Psoas muscle (tissue), 8 donors: ENCODE measurements around the gene INTS15. TPM values are rescaled to one million over a fixed set of nuclear protein-coding genes. Genes with fewer than 3 reads are reported as not detected.

Source experiments
- ATAC-seq, 4 donors: fragments of 200-7000 bp; cut with Tn5 transposase; one replicate each; pipeline ENCODE4 v1.9.1; 2020; ENCODE audit warnings: moderate library complexity in 3 of 4, mild to moderate bottlenecking in 2 of 4
- DNase-seq, 2 donors: peaks; one replicate each; pipeline ENCODE4 v3.0.0-alpha.2; 2020
- H3K27ac ChIP-seq: fragments of 200-600 bp; one replicate; pipeline ENCODE4 v1.8.0; 2022
- H3K27me3 ChIP-seq, 3 donors: fragments of 200-600 bp in 1 of 3; one replicate each; pipeline versions ENCODE4 v1.6.1 to v1.8.0; 2013 to 2022; ENCODE audit warnings: low read length in 2 of 3, mild to moderate bottlenecking in 2 of 3, moderate library complexity in 1 of 3; ENCODE audit not compliant: insufficient read depth in 3 of 3
- H3K36me3 ChIP-seq, 2 donors: fragments of 200-600 bp in 1 of 2; one replicate each; pipeline versions ENCODE4 v1.6.1 to v1.8.0; 2013 to 2022; ENCODE audit warnings: low read depth in 1 of 2, mild to moderate bottlenecking in 1 of 2, moderate library complexity in 1 of 2; ENCODE audit not compliant: insufficient read depth in 1 of 2
- H3K4me1 ChIP-seq: fragments of 200-600 bp; one replicate; pipeline ENCODE4 v1.8.0; 2022
- H3K4me3 ChIP-seq: fragments of 200-600 bp; one replicate; pipeline ENCODE4 v1.8.0; 2022; ENCODE audit warnings: mild to moderate bottlenecking
- H3K9me3 ChIP-seq: fragments of 200-600 bp; one replicate; pipeline ENCODE4 v1.8.0; 2022
- CTCF ChIP-seq: fragments of 200-600 bp; IDR thresholded peaks from one replicate; pipeline ENCODE4 v1.8.0; 2022; ENCODE audit warnings: antibody characterized with exemption
- WGBS, 3 donors: extraction: QIAGEN DNeasy Blood & Tissue Kit; methylation state at CpG; one replicate each; pipeline versions ENCODE4 v1.1.6 to v1.1.7; 2013; 5-methylcytosine and 5-hydroxymethylcytosine counted together
- intact Hi-C, 2 donors: fragments of 100-400 bp; cut with DNase I; formaldehyde crosslinking; loops; one replicate each; pipeline versions ENCODE4 v1.11.0 to v1.14.2; 2022
- long read RNA-seq, 2 donors: library from polyadenylated mRNA; unstranded; transcript quantifications; one replicate each; pipeline ENCODE4 v2.0.0, GENCODE V29; 2021
- polyA plus RNA-seq, 3 donors: library from polyadenylated mRNA; stranded (reverse); fragments of 200-250 nt; gene quantifications; one replicate each; pipeline ENCODE4 v1.2.3, GENCODE V29; 2013
- total RNA-seq, 4 donors: library from RNA; stranded (reverse); fragmentation: NEBNext Ultra II Directional in 2 of 4; extraction: Animal tissue kit (Norgen Biotek cat#: 25700) in 2 of 4; gene quantifications; one replicate each; pipeline versions ENCODE4 v1.2.1 to v1.2.4, GENCODE V29; 2021 to 2023
- donor health status: healthy with polysubstance abuse.
- donor health status: DM: no; HTN: no; CAD: no; lungs with moderate emphysema.
- donor health status: Bipolar disorder and iron deficiency.
- donor health status: healthy.
- donor health status: DM: yes; HTN: yes; CAD: no.
- donor health status: DM: no; HTN: no; CAD: no.
- donor health status: DM: no; HTN: no; CAD: no.
- donor health status: DM: yes; HTN: yes; CAD: no.

INTS15 gene
- total RNA-seq: 10 to 100 TPM; 14.1 to 26.3 (median 21.3) TPM
- polyA plus RNA-seq: 10 to 100 TPM; 20.3 to 46.0 (median 25.6) TPM
- long read RNA-seq, donor 1, transcript C7orf26-201 (6 exons, 2,182 nt): major isoform, 7 of 34 reads
- long read RNA-seq, donor 1, partial matches to known transcripts: 2 of 34 reads
- long read RNA-seq, donor 1, other reads (novel, unspliced or antisense): 25 of 34 reads
- long read RNA-seq, donor 2, transcript C7orf26-201 (6 exons, 2,182 nt): major isoform, 13 of 26 reads
- long read RNA-seq, donor 2, partial matches to known transcripts: 3 of 26 reads
- long read RNA-seq, donor 2, other reads (novel, unspliced or antisense): 10 of 26 reads

DNA sequence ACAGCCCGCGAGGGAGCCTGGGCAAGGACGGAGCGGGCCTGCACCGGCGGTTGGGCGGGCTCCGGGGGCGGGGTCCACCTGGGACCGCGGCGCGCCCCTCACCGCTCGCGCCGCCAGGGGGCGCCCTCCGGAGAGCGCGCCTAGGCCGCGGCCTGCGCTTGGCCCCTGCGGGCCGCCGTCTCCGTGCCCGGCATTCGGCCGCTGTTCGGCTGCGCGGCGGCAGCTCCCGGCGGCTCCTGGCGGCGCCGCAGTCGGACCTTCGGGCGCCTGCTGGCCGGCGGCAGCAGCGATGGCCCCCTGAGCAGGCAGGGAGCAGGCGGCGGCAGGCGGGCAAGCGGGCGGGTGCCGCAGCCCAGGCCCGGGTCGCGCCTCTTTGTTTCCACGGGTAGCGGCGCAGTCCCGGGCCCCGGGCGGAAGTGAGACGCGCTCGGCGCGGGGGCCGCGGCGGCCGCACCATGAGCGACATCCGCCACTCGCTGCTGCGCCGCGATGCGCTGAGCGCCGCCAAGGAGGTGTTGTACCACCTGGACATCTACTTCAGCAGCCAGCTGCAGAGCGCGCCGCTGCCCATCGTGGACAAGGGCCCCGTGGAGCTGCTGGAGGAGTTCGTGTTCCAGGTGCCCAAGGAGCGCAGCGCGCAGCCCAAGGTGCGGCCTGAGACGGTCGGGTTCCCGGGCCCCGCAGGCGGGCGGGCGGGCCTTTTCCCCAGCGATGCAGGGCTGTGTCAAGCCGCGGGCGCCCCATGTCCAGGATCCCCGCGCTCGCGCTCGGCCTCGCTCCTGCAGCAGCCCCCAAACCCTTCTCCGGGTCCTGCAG is at the start of gene INTS15:
Gene INTS15 (plus strand): TSS at position 193 of the 816 bp plus-strand sequence. CDS start 263 bp downstream, at position 456.
- H3K27me3 ChIP-seq: no peaks in the 10 kb centered on the region
- 0 to 1% (median 0%) methylated on average over 68 to 107 of the region's 107 CpGs for WGBS, 3 donors
- intact Hi-C loops: loop anchor here in 1 of 2 donors (2.0 kb wide), 1 partner anchor 49 kb away; no protein-coding TSS in a partner anchor
- H3K36me3 ChIP-seq: peaks cover 6 to 82% of the 10 kb centered on the region in 2 donors
- peaks cover 14% of the 10 kb centered on the region for H3K4me1 ChIP-seq
- peak; percentile 89 to 98 (median 96) for ATAC-seq
- H3K9me3 ChIP-seq: no peaks in the 10 kb centered on the region
- H3K27ac ChIP-seq: peak within 1 kb of the TSS; percentile 89
- peak; percentile 83 to 89 for DNase-seq
- H3K4me3 ChIP-seq: peak within 1 kb of the TSS; percentile 97
- peak; percentile 95 for TF ChIP-seq CTCF

DNA sequence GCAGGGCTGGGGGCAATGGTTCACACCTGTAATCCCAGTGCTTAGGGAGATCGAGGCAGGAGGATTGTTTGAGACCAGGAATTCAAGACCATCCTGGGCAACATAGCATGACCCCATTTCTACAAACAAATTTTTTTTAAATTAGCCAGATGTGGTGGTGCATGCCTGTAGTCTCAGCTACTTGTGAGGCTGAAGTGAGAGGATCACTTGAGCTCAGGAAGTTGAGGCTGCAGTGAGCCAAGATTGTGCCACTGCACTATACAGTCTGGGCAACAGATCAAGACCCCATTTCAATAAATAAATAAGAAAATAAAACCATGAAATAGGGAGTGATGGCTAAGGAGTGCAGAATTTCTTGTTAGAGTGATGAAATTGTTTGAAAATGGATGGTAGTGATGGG is 47.5 kb upstream of the INTS15 start:
- intact Hi-C loops: no loop called here
- Histone ChIP-seq H3K4me3 (no peak overlapping the region), H3K9me3 (no peaks in the 10 kb centered on the region), H3K27ac (no peak overlapping the region), H3K27me3 (peaks cover 0 to 16% (median 4%) of the 10 kb centered on the region in 3 donors), H3K36me3 (no peaks in the 10 kb centered on the region), H3K4me1 (no peaks in the 10 kb centered on the region)
- WGBS, 3 donors: 73 to 91% (median 91%) methylated on average over 1 of the region's 1 CpG
- DNase-seq (no peak), ATAC-seq (no peak)
- TF ChIP-seq CTCF: no peak

DNA sequence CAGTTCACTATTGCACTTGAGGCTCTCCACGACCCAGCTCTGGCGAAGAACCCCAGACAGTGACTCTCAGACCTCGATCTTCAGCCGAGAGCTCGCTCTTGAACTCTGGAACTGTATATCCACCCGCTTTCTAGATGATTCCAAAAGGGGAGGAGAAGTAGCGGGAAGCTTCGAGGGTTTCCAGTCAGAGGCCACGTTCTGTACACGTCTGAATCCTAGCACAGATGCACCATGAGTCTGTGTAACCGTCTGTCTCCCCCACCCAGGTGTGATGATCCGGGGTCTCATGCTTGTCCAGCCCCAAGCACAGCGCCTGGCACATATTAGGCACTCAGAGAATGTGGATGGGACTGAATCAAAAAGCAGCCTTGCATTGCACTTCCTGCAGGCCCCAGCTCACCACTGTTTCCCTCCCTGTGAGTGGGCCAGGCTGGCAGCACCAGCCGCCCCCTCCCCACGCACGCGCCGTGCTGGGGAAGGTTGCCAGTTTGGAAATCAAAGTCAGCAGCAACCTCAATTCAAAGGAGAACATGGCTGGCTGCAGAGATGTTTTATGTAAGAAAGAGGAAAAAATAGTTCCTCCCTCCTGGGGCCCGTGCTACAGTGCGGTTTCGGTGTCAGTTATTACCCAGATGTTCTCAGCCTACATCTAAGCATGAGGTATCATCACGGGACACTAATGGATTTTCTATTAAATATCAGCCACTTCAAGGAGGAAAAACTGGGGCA is 44.3 kb upstream of the INTS15 start:
- no peak for TF ChIP-seq CTCF
- Histone ChIP-seq H3K9me3 (no peaks in the 10 kb centered on the region), H3K27me3 (peaks cover 0 to 2% (median 0%) of the 10 kb centered on the region in 3 donors), H3K36me3 (no peaks in the 10 kb centered on the region), H3K27ac (no peak overlapping the region), H3K4me3 (no peak overlapping the region), H3K4me1 (no peaks in the 10 kb centered on the region)
- ATAC-seq (no peak), DNase-seq (no peak)
- WGBS, 3 donors: 72 to 77% (median 76%) methylated on average over 22 of the region's 22 CpGs
- intact Hi-C loops: no loop called here

DNA sequence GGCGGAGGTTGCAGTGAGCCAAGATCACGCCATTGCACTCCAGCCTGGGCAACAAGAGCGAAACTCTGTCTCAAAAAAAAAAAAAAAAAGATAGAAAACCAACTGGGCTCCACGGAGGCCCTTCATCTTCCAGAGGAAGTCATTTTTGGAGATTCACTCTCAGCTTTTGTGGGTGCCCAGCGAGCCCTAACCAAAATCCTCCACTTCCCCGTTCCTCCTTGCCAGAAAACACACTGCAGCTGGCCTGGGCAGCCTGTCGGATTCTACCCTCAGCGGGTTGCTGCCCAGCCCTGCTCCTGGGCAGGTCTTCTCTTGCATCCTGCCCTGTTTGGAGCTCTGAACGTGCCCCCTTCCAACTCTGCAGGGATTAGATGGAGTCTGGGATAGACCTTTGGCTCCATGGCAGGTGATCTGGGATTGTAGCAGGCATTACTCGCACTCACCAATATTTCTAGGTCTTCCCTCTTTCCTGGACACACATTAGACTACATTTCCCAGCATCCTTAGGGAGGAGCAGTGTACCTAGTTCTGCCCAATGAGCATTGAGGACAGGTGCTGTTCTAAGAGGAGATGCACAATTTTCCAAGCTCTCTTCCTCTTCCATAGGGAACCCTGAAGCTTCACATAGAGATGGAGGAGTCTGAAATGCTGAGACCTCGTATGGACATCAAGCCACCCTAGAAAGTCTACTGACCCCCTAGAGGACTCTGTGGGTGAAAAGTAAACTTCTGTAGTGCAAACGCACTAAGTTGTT is 43.1 kb upstream of the INTS15 start:
- H3K9me3 ChIP-seq: no peaks in the 10 kb centered on the region
- no peaks in the 10 kb centered on the region for H3K36me3 ChIP-seq
- DNase-seq (no peak), ATAC-seq (no peak)
- no peaks in the 10 kb centered on the region for H3K27me3 ChIP-seq
- H3K4me3 ChIP-seq: no peak overlapping the region
- WGBS, 3 donors: 64 to 73% (median 67%) methylated on average over 10 to 11 of the region's 12 CpGs
- intact Hi-C loops: no loop called here
- H3K4me1 ChIP-seq: no peaks in the 10 kb centered on the region
- no peak overlapping the region for H3K27ac ChIP-seq
- no peak for TF ChIP-seq CTCF
